Gastroesophageal sphincter (tissue), 3 donors: ENCODE data around the gene PDZD4.

Experiments
- POLR2AphosphoS5 ChIP-seq: sonication (generic); formaldehyde crosslinking; IDR thresholded peaks from one replicate; pipeline ENCODE4 v1.6.1; 2017; ENCODE audit warnings: antibody characterized with exemption
- TF ChIP-seq, protein P1 (sequence below), 4 experiments: fragments of 200-600 bp in 2 of 4; fragments of 450-650 bp in 2 of 4; sonication (generic) in 1 of 4; IDR thresholded peaks; one replicate each; pipeline ENCODE4 v1.5.1; 2017 to 2019; ENCODE audit warnings: antibody characterized with exemption in 4 of 4, mild to moderate bottlenecking in 2 of 4, moderate library complexity in 2 of 4

- TF ChIP-seq, protein P1, sequence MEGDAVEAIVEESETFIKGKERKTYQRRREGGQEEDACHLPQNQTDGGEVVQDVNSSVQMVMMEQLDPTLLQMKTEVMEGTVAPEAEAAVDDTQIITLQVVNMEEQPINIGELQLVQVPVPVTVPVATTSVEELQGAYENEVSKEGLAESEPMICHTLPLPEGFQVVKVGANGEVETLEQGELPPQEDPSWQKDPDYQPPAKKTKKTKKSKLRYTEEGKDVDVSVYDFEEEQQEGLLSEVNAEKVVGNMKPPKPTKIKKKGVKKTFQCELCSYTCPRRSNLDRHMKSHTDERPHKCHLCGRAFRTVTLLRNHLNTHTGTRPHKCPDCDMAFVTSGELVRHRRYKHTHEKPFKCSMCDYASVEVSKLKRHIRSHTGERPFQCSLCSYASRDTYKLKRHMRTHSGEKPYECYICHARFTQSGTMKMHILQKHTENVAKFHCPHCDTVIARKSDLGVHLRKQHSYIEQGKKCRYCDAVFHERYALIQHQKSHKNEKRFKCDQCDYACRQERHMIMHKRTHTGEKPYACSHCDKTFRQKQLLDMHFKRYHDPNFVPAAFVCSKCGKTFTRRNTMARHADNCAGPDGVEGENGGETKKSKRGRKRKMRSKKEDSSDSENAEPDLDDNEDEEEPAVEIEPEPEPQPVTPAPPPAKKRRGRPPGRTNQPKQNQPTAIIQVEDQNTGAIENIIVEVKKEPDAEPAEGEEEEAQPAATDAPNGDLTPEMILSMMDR (IDR thresholded peaks at IDR 0.05), result no peak
- no peak for TF ChIP-seq POLR2AphosphoS5
Observed at GRCh38 chrX:153777261-153778090, 52.9 kb downstream of the PDZD4 start.
